ENCODE results near the gene MMP10.

GRCh38 chr11:102729849-102730815 is 50.3 kb downstream of the MMP10 start:
- TF ChIP-seq CTCF (conservative IDR thresholded peaks at IDR 0.05 in 1 of 2, IDR thresholded peaks at IDR 0.05 in 1 of 2; ENCODE audit: low read depth in 1 of 2, low read length in 2 of 2) (no peak), EZH2 (IDR thresholded peaks at IDR 0.05; ENCODE audit: low read length, missing control alignments) (no peak)

Measured in fibroblast of lung (primary cell).